HepG2 (cell line): ENCODE results near the gene BCORL1. TPM values are rescaled to one million over a fixed set of nuclear protein-coding genes. Genes with fewer than 3 reads are reported as not detected.

Source experiments
- ETS1 ChIP-seq: sonication (generic); formaldehyde crosslinking; IDR thresholded peaks from 2 replicates; pipeline ENCODE4 v1.4.0; 2020; ENCODE audit warnings: missing genetic modification reagents
- FOXK2 ChIP-seq: fragments of 450-650 bp; IDR thresholded peaks from 2 replicates; pipeline ENCODE4 v1.6.1; 2016
- REST ChIP-seq, 2 experiments: IDR thresholded peaks; 2 replicates each; pipeline ENCODE4 v1.6.1; 2011 to 2012; ENCODE audit warnings: low read length in 2 of 2, borderline replicate concordance in 1 of 2, low read depth in 1 of 2, mild to moderate bottlenecking in 1 of 2, moderate library complexity in 1 of 2
- SIX1 ChIP-seq: sonication (generic); formaldehyde crosslinking; IDR thresholded peaks from 2 replicates; pipeline ENCODE4 v1.4.0; 2020; ENCODE audit warnings: missing genetic modification reagents, borderline replicate concordance
- SP140L ChIP-seq: sonication (generic); formaldehyde crosslinking; IDR thresholded peaks from 2 replicates; pipeline ENCODE4 v1.4.0; 2020; ENCODE audit warnings: missing genetic modification reagents, borderline replicate concordance
- ZNF264 ChIP-seq: sonication (generic); formaldehyde crosslinking; IDR thresholded peaks from 2 replicates; pipeline ENCODE4 v1.4.0; 2020; ENCODE audit warnings: missing genetic modification reagents
- ZNF33B ChIP-seq: sonication (generic); formaldehyde crosslinking; IDR thresholded peaks from 2 replicates; pipeline ENCODE4 v1.5.1; 2020; ENCODE audit warnings: mild to moderate bottlenecking, missing genetic modification reagents
- ZNF513 ChIP-seq: sonication (generic); formaldehyde crosslinking; conservative IDR thresholded peaks from 2 replicates; pipeline ENCODE4 v1.5.0; 2020; ENCODE audit warnings: missing genetic modification reagents
- ZNF547 ChIP-seq: sonication (generic); formaldehyde crosslinking; IDR thresholded peaks from 2 replicates; pipeline ENCODE4 v1.5.1; 2020; ENCODE audit warnings: mild to moderate bottlenecking, missing genetic modification reagents
- polyA plus RNA-seq, 8 experiments: library from polyadenylated mRNA; depleted of rRNA in 3 of 8; stranded (reverse) in 7 of 8; unstranded in 1 of 8; fragments of >200 nt; fragmentation: Illumina TruSeq in 4 of 8; extraction: Trizol in 4 of 8; gene quantifications; 2 replicates each; pipeline versions ENCODE4 v1.2.1 to v1.2.3, GENCODE V29; 2011 to 2016; ENCODE audit warnings: low read depth in 4 of 8, missing spikeins in 1 of 8, mixed read lengths in 1 of 8; ENCODE audit not compliant: insufficient read depth in 1 of 8
- total RNA-seq, 5 experiments: library from RNA; depleted of rRNA; stranded (reverse); fragments of >200 nt; fragmentation: Illumina TruSeq; extraction: Trizol; gene quantifications; 2 replicates each; pipeline ENCODE4 v1.2.3, GENCODE V29; 2016; ENCODE audit warnings: low read depth in 1 of 5

Gene BCORL1
- total and polyA plus RNA-seq, 2 of the 13 experiments (the other 11 are each of a cell fraction or from before 2014, with no cell fraction given): 0.67 to 1.4 TPM

- no peak for TF ChIP-seq ZNF513 (CRISPR knock-in tag)
- TF ChIP-seq ETS1 (CRISPR knock-in tag): no peak
- TF ChIP-seq SP140L (CRISPR knock-in tag): no peak
- no peak for TF ChIP-seq ZNF264 (CRISPR knock-in tag)
- TF ChIP-seq REST (IDR thresholded peaks at IDR 0.05; ENCODE audit: borderline replicate concordance in 1 of 2, low read depth in 1 of 2, low read length in 2 of 2): no peak
- no peak for TF ChIP-seq ZNF547
- no peak for TF ChIP-seq ZNF33B (CRISPR knock-in tag)
- TF ChIP-seq SIX1: no peak
- TF ChIP-seq FOXK2: no peak
These were observed 31.9 kb downstream of the BCORL1 start (continued) for GRCh38 chrX:130014356-130014755.
